ENCODE results near the gene CNPY4. TPM values are rescaled to one million over a fixed set of nuclear protein-coding genes. Genes with fewer than 3 reads are reported as not detected.

The CNPY4 gene, protein sequence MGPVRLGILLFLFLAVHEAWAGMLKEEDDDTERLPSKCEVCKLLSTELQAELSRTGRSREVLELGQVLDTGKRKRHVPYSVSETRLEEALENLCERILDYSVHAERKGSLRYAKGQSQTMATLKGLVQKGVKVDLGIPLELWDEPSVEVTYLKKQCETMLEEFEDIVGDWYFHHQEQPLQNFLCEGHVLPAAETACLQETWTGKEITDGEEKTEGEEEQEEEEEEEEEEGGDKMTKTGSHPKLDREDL
- 8.6 to 13.2 TPM (median 11.4 TPM) in 5 replicates for total RNA-seq (2022; extraction: Qiagen RNA extraction; ENCODE audit: low read depth)

DNA sequence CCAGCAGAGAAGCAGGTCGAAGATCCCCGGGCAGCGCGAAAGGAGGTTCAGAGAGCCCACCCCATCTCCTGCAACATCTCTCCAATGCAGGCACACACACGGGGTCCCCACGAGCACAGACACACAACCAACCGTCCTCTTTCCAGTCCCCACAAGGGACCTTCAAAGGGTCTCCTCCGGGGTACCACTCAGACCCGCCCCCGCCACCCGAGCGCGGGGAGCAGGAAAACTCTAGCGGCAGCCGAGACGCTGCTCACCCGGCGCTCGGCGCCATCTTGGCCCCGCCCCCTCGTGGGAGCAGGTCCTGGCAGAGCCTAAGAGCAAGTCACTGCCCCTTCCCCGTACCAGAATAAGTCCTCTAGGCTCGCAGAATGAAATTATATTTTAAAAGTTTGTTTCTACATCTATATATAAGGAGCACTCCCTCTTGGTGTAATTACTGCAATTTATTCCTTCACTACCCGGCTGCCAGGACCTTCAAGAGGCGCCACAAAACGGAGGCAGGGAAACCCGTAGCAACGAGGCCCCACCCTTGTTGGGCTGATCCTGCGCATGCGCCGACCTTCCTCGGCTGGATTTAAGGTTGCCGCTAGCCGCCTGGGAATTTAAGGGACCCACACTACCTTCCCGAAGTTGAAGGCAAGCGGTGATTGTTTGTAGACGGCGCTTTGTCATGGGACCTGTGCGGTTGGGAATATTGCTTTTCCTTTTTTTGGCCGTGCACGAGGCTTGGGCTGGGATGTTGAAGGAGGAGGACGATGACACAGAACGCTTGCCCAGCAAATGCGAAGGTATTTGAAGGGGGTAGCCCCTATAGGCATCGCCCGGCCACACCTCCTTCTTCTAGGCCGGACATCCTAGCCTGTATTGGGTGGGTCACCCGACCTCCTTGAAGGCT is at the start of gene CNPY4, which contains the start of gene TAF6:
Gene CNPY4 (plus strand): TSS at position 563 of the 898 bp plus-strand sequence. CDS start 111 bp downstream, at position 674.
Gene TAF6 (minus strand): TSS at position 287 of the 898 bp plus-strand sequence. CDS start 5,149 bp downstream, outside the sequence.

DNA sequence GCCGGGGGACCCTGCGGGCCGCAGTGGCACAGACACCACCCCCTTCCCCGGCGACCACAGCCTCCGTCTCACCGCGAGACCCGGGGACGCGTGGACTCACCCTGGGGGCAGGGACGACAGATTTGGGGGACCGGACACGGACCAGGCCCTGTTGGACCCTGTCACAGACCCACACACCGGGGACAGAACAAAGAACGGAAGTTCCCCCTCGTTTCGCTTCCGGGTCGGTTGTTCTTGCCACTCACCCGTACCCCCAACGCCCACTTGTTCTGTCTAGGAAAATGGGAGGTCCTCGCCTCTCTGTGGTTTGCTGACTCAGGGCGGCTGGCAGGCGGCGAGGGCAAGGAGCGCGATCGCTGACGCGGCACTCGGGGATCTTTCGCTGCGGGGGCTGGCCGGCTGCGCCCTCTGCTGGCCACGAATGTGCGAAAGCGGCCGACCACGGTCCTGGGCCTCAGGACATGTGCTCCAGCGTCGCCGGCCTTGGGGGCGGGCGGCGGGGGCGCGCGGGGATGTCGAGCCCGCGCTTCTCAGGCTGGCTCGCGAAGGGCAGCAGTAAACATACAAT is 37.8 kb upstream of the CNPY4 start, which contains the start of gene ZNF3:
Gene ZNF3 (minus strand): TSS at position 189 of the 568 bp plus-strand sequence. CDS start 4,366 bp downstream, outside the sequence.

DNA sequence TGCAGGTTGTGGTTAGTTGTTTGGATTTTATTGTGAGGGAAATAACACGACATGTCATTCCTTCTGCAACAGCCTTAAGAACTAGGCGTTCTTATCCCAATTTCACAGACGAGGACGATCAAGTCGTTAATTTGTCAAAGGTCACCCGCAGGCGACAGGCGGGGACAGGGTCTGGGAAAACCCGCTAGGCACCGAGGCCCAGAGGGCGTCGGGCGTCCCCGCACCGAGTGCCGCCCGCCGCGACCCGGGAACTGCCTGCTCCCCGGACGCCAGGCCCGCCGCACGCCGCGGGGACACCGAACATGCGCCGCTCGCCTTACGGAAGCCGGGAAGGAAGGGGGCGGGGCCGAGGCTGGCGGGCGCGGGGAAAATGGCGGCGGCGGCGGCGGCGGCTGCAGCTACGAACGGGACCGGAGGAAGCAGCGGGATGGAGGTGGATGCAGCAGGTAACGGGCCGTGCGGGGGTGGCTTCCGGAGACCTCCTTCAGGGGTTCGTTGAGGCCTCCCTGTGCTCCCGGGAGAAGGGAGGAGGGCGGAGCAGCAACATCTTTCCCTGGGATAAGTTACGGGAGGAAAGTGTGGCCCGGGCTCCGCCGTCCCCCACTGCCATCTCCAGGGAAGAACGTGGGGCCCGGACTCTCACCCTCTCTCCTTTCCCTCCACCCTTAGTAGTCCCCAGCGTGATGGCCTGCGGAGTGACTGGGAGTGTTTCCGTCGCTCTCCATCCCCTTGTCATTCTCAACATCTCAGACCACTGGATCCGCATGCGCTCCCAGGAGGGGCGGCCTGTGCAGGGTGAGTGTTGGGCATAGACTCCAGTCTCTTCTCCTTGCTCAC is 30.6 kb upstream of the CNPY4 start, which contains the start of gene COPS6:
Gene COPS6 (plus strand): TSS at position 349 of the 837 bp plus-strand sequence. CDS start 22 bp downstream, at position 371.

DNA sequence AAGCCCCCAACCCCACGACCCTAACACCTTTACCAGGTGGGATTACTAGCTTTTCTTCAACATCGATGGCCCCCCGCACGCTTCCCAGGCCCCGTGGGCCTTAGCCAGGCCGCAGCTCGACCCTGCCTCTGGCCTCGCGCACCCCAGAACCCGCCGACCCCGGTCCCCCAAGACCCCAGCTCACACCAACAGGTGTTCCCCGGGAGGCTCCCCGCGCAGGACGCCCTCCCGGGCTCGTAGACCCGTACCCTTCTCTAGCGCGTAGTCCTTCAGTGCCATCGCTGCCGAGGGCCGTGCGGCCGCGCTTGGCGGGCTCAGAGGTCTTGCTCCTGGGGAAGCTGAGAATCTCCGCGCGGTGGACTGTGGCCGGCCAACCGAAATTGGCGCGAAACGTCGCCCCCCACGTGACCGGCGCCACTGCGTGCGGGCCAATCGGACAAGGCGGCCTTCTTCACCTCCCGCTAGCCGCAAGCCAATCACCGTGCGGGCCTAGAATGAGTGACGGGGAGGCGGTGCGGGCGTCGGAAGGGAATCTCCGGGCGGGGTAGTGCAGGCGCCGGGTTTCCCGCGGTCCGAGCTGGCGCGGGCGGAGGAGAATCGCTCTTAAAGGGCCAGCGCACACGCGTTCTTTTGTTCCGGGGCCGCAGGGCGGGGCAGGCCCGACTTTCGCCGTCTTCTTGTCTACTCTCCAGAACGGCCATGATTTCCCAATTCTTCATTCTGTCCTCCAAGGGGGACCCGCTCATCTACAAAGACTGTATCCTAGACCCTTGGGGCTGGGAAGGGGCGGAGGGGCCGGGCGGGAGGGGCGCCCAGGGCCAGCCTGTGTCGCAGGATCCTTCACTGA is 18.2 kb upstream of the CNPY4 start, which contains the start of the genes AP4M1 and MCM7:
Gene AP4M1 (plus strand): TSS at position 628 of the 847 bp plus-strand sequence. CDS start 72 bp downstream, at position 700.
Gene MCM7 (minus strand): TSS at position 382 of the 847 bp plus-strand sequence. CDS start 103 bp downstream, at position 279.

DNA sequence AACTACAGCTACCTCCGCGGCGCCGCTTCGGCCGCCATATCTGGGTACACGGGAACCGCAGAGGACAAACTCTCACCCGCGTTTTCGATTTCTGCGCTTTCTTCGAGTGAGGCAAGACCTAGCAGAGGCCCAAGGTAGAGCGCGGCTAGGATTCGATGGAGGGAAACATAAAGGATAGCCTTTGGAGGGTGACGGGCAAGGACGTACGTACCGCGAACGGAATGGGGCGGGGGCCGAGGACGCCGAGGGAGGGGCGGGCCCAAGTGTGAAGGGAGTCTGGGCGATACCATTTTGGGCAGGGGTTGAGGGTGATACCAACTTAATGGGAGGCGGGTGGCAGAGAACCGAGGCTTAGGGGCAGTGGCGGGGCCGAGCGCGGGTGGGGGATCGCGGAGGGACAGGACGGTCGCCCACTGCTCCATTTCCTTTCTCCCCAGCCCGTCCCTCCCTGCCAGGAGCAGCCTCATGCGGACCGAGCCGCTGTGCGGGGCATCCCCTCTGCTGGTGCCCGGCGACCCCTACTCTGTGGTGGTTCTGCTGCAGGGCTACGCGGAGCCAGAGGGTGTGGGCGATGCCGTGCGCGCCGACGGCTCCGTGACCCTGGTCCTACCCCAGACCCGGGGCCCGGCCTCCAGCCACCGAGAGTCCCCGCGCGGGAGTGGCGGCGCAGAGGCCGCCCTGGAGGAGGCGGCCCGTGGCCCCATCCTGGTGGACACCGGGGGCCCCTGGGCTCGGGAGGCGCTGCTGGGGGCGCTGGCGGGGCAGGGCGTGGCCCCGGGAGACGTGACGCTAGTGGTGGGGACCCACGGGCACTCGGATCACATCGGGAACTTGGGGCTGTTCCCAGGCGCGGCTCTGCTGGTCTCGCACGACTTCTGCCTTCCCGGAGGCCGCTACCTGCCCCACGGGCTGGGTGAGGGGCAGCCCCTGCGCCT is 7.8 kb downstream of the CNPY4 start, which contains the start of gene MBLAC1:
Gene MBLAC1 (plus strand): TSS at position 37 of the 935 bp plus-strand sequence. CDS start 429 bp downstream, at position 466.

DNA sequence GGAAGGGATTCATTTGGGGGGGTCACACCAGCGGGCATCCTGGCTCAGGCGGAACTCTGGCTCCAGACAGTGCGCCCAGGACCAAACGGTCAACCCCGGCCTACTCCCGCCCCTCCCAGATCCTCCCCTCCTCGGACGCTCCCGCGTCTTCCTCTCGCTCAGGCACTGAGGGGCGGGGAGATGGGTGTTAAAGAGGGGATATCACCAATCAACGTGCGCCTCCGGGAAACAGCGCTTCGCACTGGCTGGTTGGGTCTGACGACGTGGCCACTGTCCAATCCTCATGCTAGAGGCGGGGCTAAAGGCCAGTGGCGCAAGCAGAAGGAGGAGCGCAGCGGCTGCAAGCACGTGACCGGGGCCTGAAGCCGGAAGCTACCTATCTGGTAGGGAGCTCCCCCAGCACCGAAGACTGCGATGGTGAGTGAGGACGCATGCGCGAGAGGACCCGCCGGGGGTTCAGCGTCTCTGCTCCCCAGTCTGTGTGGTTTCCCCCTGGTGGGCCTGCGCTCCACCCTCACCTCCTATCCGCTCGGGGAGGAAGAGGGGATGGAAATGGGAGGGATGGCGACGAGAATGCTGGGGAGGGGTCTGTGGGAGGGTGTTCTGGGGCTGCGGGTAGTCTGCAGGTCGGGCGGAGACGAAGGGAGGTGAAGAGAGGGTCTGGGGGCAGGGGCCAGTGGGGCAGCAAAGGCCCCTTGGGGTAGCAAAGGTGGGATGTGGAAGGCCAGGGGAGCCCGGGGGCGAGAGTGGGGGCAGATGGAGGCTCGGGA is 29.3 kb downstream of the CNPY4 start, which contains the start of gene LAMTOR4:
Gene LAMTOR4 (plus strand): TSS at position 360 of the 770 bp plus-strand sequence. CDS start 55 bp downstream, at position 415.

DNA sequence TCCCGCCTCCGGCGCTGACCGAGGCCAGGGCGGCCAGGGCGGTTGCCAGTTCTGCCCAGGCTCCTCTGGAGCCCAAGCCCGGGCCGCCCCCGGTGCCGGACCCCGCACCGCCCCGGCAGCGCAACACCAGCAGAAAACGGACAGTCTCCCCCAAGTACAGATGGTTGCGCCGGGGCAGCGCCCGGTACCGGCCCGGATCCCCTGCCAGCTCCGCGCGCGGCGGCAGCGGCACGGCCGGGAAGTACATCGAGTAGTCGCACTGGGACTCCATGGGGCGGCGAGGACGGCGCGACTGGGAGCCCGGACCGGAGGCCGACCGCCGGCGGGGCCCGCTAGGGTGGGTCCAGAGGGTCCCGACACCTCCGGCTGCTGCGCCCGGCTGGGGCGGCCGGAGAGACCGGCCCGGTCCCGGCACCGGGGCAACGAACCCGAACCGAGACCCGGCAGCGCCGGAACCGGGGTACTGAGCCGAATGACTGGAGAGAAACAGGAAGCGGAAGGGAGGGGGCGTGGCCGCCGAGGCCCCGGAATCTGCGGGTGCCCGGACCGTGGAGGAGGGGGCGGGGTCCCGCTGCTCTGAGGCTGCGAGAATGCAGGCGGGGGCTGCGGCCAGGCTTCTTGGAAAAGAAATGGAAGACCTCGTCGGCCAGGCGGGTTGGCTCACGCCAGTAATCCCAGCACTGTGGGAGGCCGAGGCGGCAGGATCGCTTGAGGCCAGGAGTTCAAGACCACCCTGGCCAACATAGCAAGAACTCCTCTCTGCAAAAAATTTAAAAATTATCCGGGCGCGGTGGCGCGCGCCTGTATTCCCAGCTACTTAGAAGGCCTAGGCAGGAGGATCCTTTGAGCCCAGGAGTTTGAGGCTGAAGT is 39.0 kb downstream of the CNPY4 start, which contains the start of gene TRAPPC14:
Gene TRAPPC14 (minus strand): TSS at position 495 of the 870 bp plus-strand sequence. CDS start 224 bp downstream, at position 271.

Other genes starting within 250 kb of the CNPY4 start
- not detected in 5 replicates for gene OR2AE1, start 242.6 kb upstream of the CNPY4 start, total RNA-seq (2022; extraction: Qiagen RNA extraction; ENCODE audit: low read depth)
- gene TRIM4, start 200.1 kb upstream of the CNPY4 start, total RNA-seq (2022; extraction: Qiagen RNA extraction; ENCODE audit: low read depth), result 25.4 to 29.5 TPM (median 27.3 TPM) in 5 replicates
- gene GJC3, start 190.0 kb upstream of the CNPY4 start, total RNA-seq (2022; extraction: Qiagen RNA extraction; ENCODE audit: low read depth), result 0.09 to 0.18 TPM (median 0.13 TPM) in 4 of 5 replicates, not detected in the other
- gene AZGP1, start 143.6 kb upstream of the CNPY4 start, total RNA-seq (2022; extraction: Qiagen RNA extraction; ENCODE audit: low read depth), result 0.23 TPM in 1 of 5 replicates, not detected in the others
- 8.0 to 12.2 TPM (median 10.6 TPM) in 5 replicates for gene ZKSCAN1, start 104.0 kb upstream of the CNPY4 start, total RNA-seq (2022; extraction: Qiagen RNA extraction; ENCODE audit: low read depth)
- gene ZSCAN21, start 69.9 kb upstream of the CNPY4 start, total RNA-seq (2022; extraction: Qiagen RNA extraction; ENCODE audit: low read depth), result 9.5 to 11.9 TPM (median 9.9 TPM) in 5 replicates
- gene ZNF3, start 37.9 kb upstream of the CNPY4 start, total RNA-seq (2022; extraction: Qiagen RNA extraction; ENCODE audit: low read depth), result 19.1 to 27.5 TPM (median 22.3 TPM) in 5 replicates
- 169 to 186 TPM (median 179 TPM) in 5 replicates for gene COPS6, start 30.7 kb upstream of the CNPY4 start, total RNA-seq (2022; extraction: Qiagen RNA extraction; ENCODE audit: low read depth)
- 236 to 264 TPM (median 254 TPM) in 5 replicates for gene MCM7, start 18.2 kb upstream of the CNPY4 start, total RNA-seq (2022; extraction: Qiagen RNA extraction; ENCODE audit: low read depth)
- 13.8 to 17.6 TPM (median 15.3 TPM) in 5 replicates for gene AP4M1, start 18.0 kb upstream of the CNPY4 start, total RNA-seq (2022; extraction: Qiagen RNA extraction; ENCODE audit: low read depth)
- 54.0 to 75.4 TPM (median 65.5 TPM) in 5 replicates for gene TAF6, start 276 bp upstream of the CNPY4 start, total RNA-seq (2022; extraction: Qiagen RNA extraction; ENCODE audit: low read depth)
- 2.3 to 3.1 TPM (median 2.7 TPM) in 5 replicates for gene MBLAC1, start 7.3 kb downstream of the CNPY4 start, total RNA-seq (2022; extraction: Qiagen RNA extraction; ENCODE audit: low read depth)
- 163 to 183 TPM (median 169 TPM) in 5 replicates for gene LAMTOR4, start 29.3 kb downstream of the CNPY4 start, total RNA-seq (2022; extraction: Qiagen RNA extraction; ENCODE audit: low read depth)
- gene TRAPPC14, start 39.1 kb downstream of the CNPY4 start, total RNA-seq (2022; extraction: Qiagen RNA extraction; ENCODE audit: low read depth), result 9.6 to 15.3 TPM (median 14.0 TPM) in 5 replicates
- gene GAL3ST4, start 49.0 kb downstream of the CNPY4 start, total RNA-seq (2022; extraction: Qiagen RNA extraction; ENCODE audit: low read depth), result 0.10 to 0.26 TPM (median 0.18 TPM) in 4 of 5 replicates, not detected in the other
- 0.70 to 1.4 TPM (median 1.2 TPM) in 5 replicates for gene GPC2, start 57.7 kb downstream of the CNPY4 start, total RNA-seq (2022; extraction: Qiagen RNA extraction; ENCODE audit: low read depth)
- 0.08 to 0.27 TPM (median 0.14 TPM) in 4 of 5 replicates, not detected in the other for gene STAG3, start 58.3 kb downstream of the CNPY4 start, total RNA-seq (2022; extraction: Qiagen RNA extraction; ENCODE audit: low read depth)
- not detected in 5 replicates for gene PVRIG, start 100.3 kb downstream of the CNPY4 start, total RNA-seq (2022; extraction: Qiagen RNA extraction; ENCODE audit: low read depth)
- gene SPDYE3, start 188.1 kb downstream of the CNPY4 start, total RNA-seq (2022; extraction: Qiagen RNA extraction; ENCODE audit: low read depth), result not detected in 5 replicates
- gene PILRB, start 238.5 kb downstream of the CNPY4 start, total RNA-seq (2022; extraction: Qiagen RNA extraction; ENCODE audit: low read depth), result 20.2 to 38.1 TPM (median 31.9 TPM) in 5 replicates

Measured in A549 treated with DMSO at 1 μM for 4 hours (cell line).